Breast epithelium (tissue), 4 donors: ENCODE measurements around the gene IFNG-AS1. TPM values are rescaled to one million over a fixed set of nuclear protein-coding genes. Genes with fewer than 3 reads are reported as not detected.

Source experiments
- DNase-seq, 2 donors: peaks; one replicate each; pipeline ENCODE4 v3.0.0-alpha.2; 2019; ENCODE audit warnings: low spot score in 2 of 2
- H3K27ac ChIP-seq, 2 donors: fragments of 200-600 bp; sonication (generic) in 1 of 2; one replicate each; pipeline ENCODE4 v1.5.1; 2016 to 2019; ENCODE audit warnings: mild to moderate bottlenecking in 1 of 2
- H3K27me3 ChIP-seq, 2 donors: fragments of 200-600 bp; sonication (generic) in 1 of 2; one replicate each; pipeline versions ENCODE4 v1.5.1 to v1.6.0; 2017 to 2019; ENCODE audit warnings: control low read depth in 1 of 2, mild to moderate bottlenecking in 1 of 2
- H3K36me3 ChIP-seq: fragments of 200-600 bp; one replicate; pipeline ENCODE4 v1.5.1; 2019
- H3K4me1 ChIP-seq, 2 donors: fragments of 200-600 bp; sonication (generic); one replicate each; pipeline ENCODE4 v1.5.1; 2016 to 2019; ENCODE audit warnings: control low read depth in 1 of 2
- H3K4me3 ChIP-seq, 3 donors: fragments of 200-600 bp; sonication (generic); 1 replicate in 2 of 3; 2 replicates in 1 of 3; pipeline ENCODE4 v1.5.1; 2016 to 2019; ENCODE audit warnings: mild to moderate bottlenecking in 3 of 3, moderate library complexity in 2 of 3
- H3K9me3 ChIP-seq, 2 donors: fragments of 200-600 bp; sonication (generic) in 1 of 2; one replicate each; pipeline ENCODE4 v1.5.1; 2016 to 2019; ENCODE audit warnings: control low read depth in 1 of 2
- POLR2A ChIP-seq: fragments of 450-650 bp; IDR thresholded peaks from one replicate; pipeline ENCODE4 v1.6.1; 2016; ENCODE audit warnings: antibody characterized with exemption, mild to moderate bottlenecking, moderate library complexity
- POLR2AphosphoS5 ChIP-seq, 3 donors: sonication (generic); formaldehyde crosslinking; IDR thresholded peaks; one replicate each; pipeline ENCODE4 v1.6.1; 2017; ENCODE audit warnings: antibody characterized with exemption in 3 of 3
- intact Hi-C: fragments of 100-400 bp; cut with DNase I; formaldehyde crosslinking; loops from one replicate; pipeline ENCODE4 v1.15.1; 2023; ENCODE audit warnings: low total_unique reads
- total RNA-seq, 3 donors: library from RNA; depleted of rRNA; stranded (reverse); fragments of >200 nt; gene quantifications; one replicate each; pipeline ENCODE4 v1.1.0, GENCODE V29; 2016
- TF ChIP-seq, protein P1 (sequence below), 3 donors: fragments of 450-650 bp; IDR thresholded peaks; one replicate each; pipeline ENCODE4 v1.5.1; 2016 to 2017; ENCODE audit warnings: antibody characterized with exemption in 3 of 3, mild to moderate bottlenecking in 3 of 3, moderate library complexity in 3 of 3

The IFNG-AS1 gene
- total RNA-seq, 3 donors from 2014 or later = 0.16 TPM; not detected in 2

GRCh38 chr12:68020699-68021098 is 31.5 kb downstream of the IFNG-AS1 start:
- Histone ChIP-seq H3K9me3 (peaks cover 0 to 5% of the 10 kb centered on the region in 2 donors), H3K4me3 (no peak overlapping the region), H3K36me3 (no peaks in the 10 kb centered on the region), H3K27ac (no peak overlapping the region), H3K4me1 (no peaks in the 10 kb centered on the region), H3K27me3 (no peaks in the 10 kb centered on the region)
- no peak for DNase-seq
- intact Hi-C loops = no loop called here
- TF ChIP-seq POLR2AphosphoS5 (IDR thresholded peaks at IDR 0.05) = no peak
- TF ChIP-seq, protein P1, sequence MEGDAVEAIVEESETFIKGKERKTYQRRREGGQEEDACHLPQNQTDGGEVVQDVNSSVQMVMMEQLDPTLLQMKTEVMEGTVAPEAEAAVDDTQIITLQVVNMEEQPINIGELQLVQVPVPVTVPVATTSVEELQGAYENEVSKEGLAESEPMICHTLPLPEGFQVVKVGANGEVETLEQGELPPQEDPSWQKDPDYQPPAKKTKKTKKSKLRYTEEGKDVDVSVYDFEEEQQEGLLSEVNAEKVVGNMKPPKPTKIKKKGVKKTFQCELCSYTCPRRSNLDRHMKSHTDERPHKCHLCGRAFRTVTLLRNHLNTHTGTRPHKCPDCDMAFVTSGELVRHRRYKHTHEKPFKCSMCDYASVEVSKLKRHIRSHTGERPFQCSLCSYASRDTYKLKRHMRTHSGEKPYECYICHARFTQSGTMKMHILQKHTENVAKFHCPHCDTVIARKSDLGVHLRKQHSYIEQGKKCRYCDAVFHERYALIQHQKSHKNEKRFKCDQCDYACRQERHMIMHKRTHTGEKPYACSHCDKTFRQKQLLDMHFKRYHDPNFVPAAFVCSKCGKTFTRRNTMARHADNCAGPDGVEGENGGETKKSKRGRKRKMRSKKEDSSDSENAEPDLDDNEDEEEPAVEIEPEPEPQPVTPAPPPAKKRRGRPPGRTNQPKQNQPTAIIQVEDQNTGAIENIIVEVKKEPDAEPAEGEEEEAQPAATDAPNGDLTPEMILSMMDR (IDR thresholded peaks at IDR 0.05) = no peak
- TF ChIP-seq POLR2A = no peak

DNA sequence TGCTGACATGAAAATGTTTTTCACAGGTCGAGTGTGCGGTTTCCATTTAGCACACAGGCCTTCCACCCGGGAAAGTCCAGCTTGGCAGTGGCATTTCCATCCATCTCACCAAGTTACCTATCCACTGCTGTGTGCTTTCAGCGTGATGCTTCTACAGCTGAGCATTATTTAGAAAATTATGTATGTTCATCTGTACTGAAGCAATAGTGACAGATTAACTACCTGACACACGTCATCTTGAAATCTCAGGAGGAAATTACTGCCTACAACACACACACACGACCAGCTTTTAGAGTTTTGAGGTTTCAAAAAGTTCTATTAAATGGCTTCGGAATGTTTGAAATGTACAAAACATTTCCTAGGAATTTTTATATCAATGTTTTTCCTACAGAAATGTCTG is 39.4 kb downstream of the IFNG-AS1 start:
- no peaks in the 10 kb centered on the region for H3K27me3 ChIP-seq
- no peak overlapping the region for H3K4me3 ChIP-seq
- intact Hi-C loops = no loop called here
- TF ChIP-seq POLR2A = no peak
- TF ChIP-seq, protein P1 (IDR thresholded peaks at IDR 0.05) = no peak
- no peak for TF ChIP-seq POLR2AphosphoS5 (IDR thresholded peaks at IDR 0.05)
- no peaks in the 10 kb centered on the region for H3K4me1 ChIP-seq
- H3K36me3 ChIP-seq = no peaks in the 10 kb centered on the region
- no peaks in the 10 kb centered on the region for H3K9me3 ChIP-seq
- DNase-seq = no peak
- H3K27ac ChIP-seq = no peak overlapping the region

DNA sequence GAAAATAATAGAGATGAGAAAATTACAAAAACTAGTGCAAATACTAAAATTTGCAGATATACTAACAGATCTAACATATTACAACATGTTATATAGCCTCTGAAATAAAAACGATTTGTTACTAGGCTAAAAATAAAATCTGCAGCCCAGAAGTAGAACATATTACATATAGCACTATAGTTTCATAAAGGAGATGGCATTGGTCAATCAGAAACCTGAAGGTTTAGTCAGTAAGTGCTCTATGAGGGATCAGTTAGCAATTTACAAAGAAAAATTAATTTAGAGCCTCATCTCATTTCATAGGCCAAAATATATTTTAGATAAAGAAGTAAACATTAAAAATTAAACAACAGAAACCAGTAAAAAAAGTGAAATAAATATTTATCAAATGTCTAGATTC is 41.0 kb downstream of the IFNG-AS1 start:
- intact Hi-C loops = no loop called here

GRCh38 chr12:68031174-68031573 is 41.9 kb downstream of the IFNG-AS1 start:
- Histone ChIP-seq H3K4me3 (no peak overlapping the region), H3K9me3 (no peaks in the 10 kb centered on the region), H3K27ac (no peak overlapping the region), H3K27me3 (no peaks in the 10 kb centered on the region), H3K36me3 (no peaks in the 10 kb centered on the region), H3K4me1 (no peaks in the 10 kb centered on the region)
- DNase-seq = no peak
- intact Hi-C loops = no loop called here
- TF ChIP-seq, protein P1 (IDR thresholded peaks at IDR 0.05) = no peak
- TF ChIP-seq POLR2A (no peak), POLR2AphosphoS5 (IDR thresholded peaks at IDR 0.05) (no peak)

More for the DNA sequence above, 41.0 kb downstream of the IFNG-AS1 start:
- Histone ChIP-seq H3K9me3 (no peaks in the 10 kb centered on the region), H3K27ac (no peak overlapping the region), H3K4me3 (no peak overlapping the region), H3K36me3 (no peaks in the 10 kb centered on the region), H3K27me3 (no peaks in the 10 kb centered on the region), H3K4me1 (no peaks in the 10 kb centered on the region)
- no peak for DNase-seq
- TF ChIP-seq, protein P1 (IDR thresholded peaks at IDR 0.05) = no peak
- TF ChIP-seq POLR2AphosphoS5 (IDR thresholded peaks at IDR 0.05) (no peak), POLR2A (no peak)

- TF ChIP-seq, protein P1 (IDR thresholded peaks at IDR 0.05) = no peak
- TF ChIP-seq POLR2A (no peak), POLR2AphosphoS5 (IDR thresholded peaks at IDR 0.05) (no peak)
- H3K27ac ChIP-seq = no peak overlapping the region
- no peaks in the 10 kb centered on the region for H3K4me1 ChIP-seq
- H3K4me3 ChIP-seq = no peak overlapping the region
- no peaks in the 10 kb centered on the region for H3K9me3 ChIP-seq
- intact Hi-C loops = no loop called here
- no peaks in the 10 kb centered on the region for H3K36me3 ChIP-seq
- H3K27me3 ChIP-seq = no peaks in the 10 kb centered on the region
- DNase-seq = no peak
Observed at GRCh38 chr12:68031881-68032739, 42.9 kb downstream of the IFNG-AS1 start.
